Measurements from ENCODE around the gene GINS2.

GRCh38 chr16:85680352-85680944 lies 8.3 kb downstream of the GINS2 start:
- no peak for TF ChIP-seq CTCF (IDR thresholded peaks at IDR 0.05)
- no peak for TF ChIP-seq MAX (CRISPR knock-in tag; IDR thresholded peaks at IDR 0.05)
- no peak for TF ChIP-seq ATF3 (CRISPR knock-in tag; conservative IDR thresholded peaks at IDR 0.05)
- TF ChIP-seq TEAD4 (CRISPR knock-in tag; IDR thresholded peaks at IDR 0.05): no peak
- no peak for TF ChIP-seq ZNF263 (CRISPR knock-in tag; IDR thresholded peaks at IDR 0.05; ENCODE audit: low read depth)
- no peak for TF ChIP-seq FOXJ3 (CRISPR knock-in tag; IDR thresholded peaks at IDR 0.05; ENCODE audit: borderline replicate concordance)
